Spleen (tissue), 7 donors: ENCODE results near the gene INHBA.

ENCODE experiments used
- CTCF ChIP-seq, 11 experiments: fragments of 200-600 bp in 7 of 11; fragments of 450-650 bp in 4 of 11; sonication (generic) in 4 of 11; IDR thresholded peaks in 8 of 11; conservative IDR thresholded peaks in 3 of 11; 1 replicate in 7 of 11; 2 replicates in 4 of 11; pipeline versions ENCODE4 v1.4.0 to v1.8.0; 2016 to 2021; ENCODE audit warnings: antibody characterized with exemption in 11 of 11, inconsistent platforms in 4 of 11, mild to moderate bottlenecking in 1 of 11
- POLR2A ChIP-seq, 3 donors: fragments of 450-650 bp; IDR thresholded peaks; one replicate each; pipeline ENCODE4 v1.5.1; 2017; ENCODE audit warnings: antibody characterized with exemption in 3 of 3, mild to moderate bottlenecking in 1 of 3
- POLR2AphosphoS5 ChIP-seq, 3 donors: sonication (generic); formaldehyde crosslinking; IDR thresholded peaks; one replicate each; pipeline ENCODE4 v1.5.1; 2017; ENCODE audit warnings: antibody characterized with exemption in 3 of 3
- donor health status: DM: no; HTN: no; CAD: no; lungs with moderate emphysema.
- donor health status: DM: no; HTN: no; CAD: no.
- donor health status: DM: no; HTN: no; CAD: no.

- no peak for TF ChIP-seq CTCF (IDR thresholded peaks at IDR 0.05 in 8 of 11, conservative IDR thresholded peaks at IDR 0.05 in 3 of 11)
- TF ChIP-seq POLR2AphosphoS5 (IDR thresholded peaks at IDR 0.05) = no peak
- no peak for TF ChIP-seq POLR2A (IDR thresholded peaks at IDR 0.05)
These were observed 61.2 kb downstream of the INHBA start for GRCh38 chr7:41641665-41642014.
